ENCODE measurements around the gene ADGRB3. TPM values are rescaled to one million over a fixed set of nuclear protein-coding genes. Genes with fewer than 3 reads are reported as not detected.
"Not testable (repeated sequence)": the region's sequence is repeated elsewhere in the genome, so short reads cannot be mapped to it uniquely, and the experiment has no call there.

ADGRB3 gene
- total RNA-seq, 1 donor from 2014 or later, result 3.3 TPM

DNA sequence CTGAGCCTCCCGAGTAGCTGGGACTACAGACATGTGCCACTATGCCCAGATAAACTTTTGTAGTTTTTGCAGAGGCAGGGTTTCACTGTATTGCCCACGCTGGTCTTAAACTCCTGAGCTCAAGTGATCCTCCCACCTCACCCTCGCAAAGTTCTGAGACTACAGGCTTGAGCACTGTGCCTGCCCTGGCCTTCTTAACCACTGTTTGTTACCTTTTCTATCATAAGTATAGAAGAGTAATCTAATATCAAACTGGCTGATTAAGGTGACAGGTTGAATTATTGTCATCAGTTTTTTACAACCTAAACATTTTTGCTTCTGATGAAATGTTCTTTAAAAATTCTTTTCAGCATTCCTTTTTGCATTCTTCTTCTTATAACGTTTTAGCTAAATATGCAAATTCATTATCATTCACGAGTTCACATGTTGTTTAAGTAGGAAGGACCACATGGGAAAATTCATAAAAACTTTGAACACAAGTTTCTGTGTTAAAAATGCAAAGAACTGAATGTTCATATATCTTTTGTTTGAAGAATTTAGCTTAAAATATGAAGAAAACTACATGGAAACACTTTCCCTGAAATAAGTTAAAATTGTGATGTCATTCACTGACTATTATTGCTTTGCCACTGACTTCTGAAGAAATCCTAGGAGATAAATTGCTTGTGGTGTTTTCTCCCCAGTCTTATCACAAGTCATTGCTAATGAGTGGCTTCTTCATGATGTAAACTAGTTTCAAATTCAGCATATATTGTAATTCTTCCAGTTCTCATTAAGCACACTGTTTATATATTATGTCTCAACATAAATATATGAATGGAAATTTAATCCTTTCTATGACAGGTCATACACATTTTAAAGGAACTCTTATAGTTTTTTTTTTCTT, 106.7 kb downstream of the ADGRB3 start:
- no peak for DNase-seq

DNA sequence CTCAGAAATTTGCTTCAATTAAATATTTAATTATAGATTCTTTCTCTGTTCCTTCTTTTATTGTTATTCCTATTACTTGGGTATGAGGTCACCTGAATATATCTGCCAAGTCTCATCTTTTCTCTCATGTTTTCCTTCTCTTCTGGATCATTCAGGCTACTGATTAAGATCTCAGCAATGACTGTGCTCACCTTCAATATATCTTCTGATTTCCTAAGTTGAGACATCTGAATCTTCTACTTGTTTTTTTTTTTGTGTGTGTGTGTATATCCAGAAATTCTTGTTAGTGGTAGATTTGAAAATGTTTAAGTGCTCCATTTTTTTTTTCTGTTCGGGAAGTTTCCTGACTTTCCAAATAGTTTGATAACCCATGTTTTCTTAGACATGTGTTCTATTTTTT, 108.0 kb downstream of the ADGRB3 start:
- no peak for DNase-seq

DNA sequence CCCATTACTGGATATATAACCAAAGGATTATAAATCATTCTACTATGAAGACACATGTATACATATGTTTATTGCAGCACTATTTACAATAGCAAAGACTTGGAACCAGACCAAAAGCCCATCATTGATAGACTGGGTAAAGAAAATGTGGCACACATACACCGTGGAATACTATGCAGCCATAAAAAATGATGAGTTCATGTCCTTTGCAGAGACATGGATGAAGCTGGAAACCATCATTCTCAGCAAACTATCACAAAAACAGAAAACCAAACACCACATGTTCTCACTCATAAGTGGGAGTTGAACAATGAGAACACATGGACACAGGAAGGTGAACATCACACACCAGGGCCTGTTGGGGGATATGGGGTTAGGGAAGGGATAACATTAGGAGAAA, 109.3 kb downstream of the ADGRB3 start:
- not testable (repeated sequence) for DNase-seq

DNA sequence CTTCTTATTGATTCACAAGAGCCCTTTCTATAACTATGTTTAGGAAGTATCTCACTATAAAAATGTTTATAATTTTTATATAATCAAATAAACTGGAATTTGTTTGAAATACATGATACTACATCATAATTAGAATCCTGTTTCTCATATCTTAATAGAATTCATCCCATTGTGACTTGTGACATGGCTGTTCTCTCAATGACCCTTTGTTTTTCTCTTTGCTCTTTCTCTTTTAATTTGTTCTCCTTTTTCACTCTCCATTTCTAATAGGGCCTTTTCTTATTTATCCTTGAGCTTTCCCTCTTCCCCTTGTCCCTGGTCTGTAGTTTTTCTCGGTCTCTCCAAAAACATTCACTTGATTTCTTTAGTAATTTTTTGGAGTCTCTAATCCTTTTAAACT, 111.3 kb downstream of the ADGRB3 start:
- DNase-seq, result no peak

DNA sequence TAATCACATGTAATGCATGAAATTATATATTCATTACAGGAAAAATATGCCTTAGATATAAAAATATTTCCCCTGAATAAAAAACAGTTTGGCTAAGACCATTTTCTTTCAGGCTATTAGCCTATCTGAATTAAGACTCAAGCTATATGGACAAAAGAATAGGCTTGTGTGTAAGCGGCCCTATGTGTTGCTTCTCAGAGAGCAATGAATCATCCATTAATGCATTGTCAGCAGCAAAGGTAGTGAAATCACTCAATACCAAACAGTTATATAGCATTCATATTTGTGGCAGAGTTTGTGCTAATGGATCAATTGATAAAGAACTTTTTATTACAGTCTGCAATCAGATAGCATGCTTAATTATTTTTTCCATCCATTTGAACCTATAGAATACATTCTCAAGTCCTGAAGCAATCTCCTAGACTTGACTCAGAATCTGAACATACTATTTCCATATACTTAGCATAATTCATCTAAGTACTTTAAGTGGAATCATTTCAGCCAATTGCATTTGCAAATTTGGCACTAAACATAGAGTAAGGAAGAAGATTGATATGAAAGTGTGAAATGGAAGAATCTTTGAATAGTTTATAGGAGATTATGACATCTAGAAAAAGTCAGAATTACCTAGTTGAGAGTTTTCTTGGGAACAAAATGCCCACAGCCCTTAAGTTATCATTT, 112.2 kb downstream of the ADGRB3 start:
- no peak for DNase-seq

GRCh38 chr6:68747832-68748231, 112.8 kb downstream of the ADGRB3 start:
- not testable (repeated sequence) for DNase-seq

DNA sequence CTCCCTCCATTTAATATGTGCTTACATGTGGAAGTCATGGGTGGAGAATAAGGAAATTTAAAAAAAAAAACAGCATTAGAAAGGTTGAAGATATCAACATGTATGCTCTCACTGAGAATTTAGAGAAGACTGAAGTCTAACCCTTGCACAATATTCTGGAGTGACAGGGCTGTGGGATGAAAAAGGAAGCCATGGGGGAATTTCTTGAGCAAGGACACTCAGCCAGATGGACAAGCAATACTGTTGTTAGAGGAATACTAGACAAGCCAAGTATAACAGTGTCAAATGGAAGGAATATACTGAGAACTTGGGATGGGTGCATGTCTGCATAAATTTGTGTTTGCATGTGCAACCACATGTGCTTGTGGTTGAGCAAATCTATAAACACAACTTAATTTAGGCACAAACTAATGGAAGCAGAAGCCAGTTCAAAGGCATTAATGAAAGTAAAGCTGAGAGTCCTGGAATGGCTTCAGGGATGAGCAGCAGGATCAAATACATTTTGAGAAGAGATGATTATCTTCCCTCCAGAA, 119.7 kb downstream of the ADGRB3 start:
- peak; percentile 7 for DNase-seq

DNA sequence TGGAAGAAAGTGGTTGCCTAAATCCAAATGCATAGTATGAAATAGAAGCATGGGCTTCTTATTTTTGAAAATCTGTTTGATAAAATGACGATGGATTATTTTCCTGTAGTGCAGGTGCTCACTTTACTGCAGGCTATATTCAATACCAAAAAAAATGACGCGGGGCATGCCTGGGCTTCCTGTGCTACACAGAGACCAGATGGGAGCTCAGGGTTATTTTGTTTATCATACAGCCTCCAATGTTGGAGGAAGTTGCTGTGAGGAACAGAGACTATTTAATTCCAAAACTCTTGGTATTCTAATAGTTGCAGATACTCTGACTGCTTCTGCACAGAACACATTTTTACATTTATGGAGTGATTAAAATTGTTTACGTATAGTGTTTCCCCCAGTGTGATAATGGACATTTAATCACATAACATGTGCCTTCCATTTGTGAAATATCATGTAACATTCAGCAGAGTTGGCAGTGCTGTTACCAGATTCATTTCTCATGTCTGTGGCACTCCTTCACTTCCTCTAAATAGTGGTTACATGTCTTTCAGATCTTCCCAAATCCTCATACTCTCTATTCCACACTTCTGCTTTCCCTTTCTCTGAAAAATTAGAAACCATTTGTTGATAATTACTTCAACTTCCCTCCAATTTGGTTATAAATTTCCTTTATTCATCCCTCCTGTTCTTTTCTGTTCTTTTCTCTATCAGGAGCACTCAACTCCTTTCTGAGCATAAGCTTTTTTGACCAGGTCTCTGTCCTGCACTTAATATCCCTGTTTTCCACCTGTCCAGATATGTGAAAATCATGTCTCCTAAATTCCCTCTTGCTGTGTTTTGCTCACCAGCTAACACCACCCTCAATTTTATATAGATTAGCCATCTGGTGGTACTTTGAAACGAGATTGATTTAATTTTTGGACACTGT, 121.6 kb downstream of the ADGRB3 start:
- DNase-seq, result peak; percentile 28

- no peak for DNase-seq
These were observed 122.7 kb downstream of the ADGRB3 start for GRCh38 chr6:68757821-68758220.

- no peak for DNase-seq
These were observed 123.5 kb downstream of the ADGRB3 start for GRCh38 chr6:68758559-68758958.

GRCh38 chr6:68760485-68760884, 125.4 kb downstream of the ADGRB3 start:
- no peak for DNase-seq

- no peak for DNase-seq
These were observed 126.0 kb downstream of the ADGRB3 start for GRCh38 chr6:68760941-68761676.

DNA sequence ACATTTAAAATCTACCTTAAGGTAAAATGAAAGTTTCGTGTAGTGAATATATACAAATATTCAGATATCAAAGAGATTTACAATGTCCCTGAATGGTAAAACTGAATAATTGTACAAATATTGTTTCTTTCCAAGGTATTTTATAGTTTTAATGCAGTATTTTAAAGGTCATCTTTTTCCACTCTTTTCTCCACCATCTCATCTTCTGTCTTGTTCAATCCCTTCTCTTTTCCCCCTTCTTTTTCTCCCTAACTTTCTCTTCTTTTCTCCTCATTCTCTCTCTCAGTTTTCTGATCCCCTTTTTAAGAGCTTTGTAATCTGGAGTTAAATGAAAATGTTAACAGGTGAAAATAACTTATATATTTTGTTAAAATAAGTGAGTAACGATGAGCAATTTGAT, 126.9 kb downstream of the ADGRB3 start:
- DNase-seq, result no peak

- no peak for DNase-seq
These were observed 136.3 kb downstream of the ADGRB3 start for GRCh38 chr6:68771426-68771825.

GRCh38 chr6:68774843-68775242, 139.8 kb downstream of the ADGRB3 start:
- no peak for DNase-seq

DNA sequence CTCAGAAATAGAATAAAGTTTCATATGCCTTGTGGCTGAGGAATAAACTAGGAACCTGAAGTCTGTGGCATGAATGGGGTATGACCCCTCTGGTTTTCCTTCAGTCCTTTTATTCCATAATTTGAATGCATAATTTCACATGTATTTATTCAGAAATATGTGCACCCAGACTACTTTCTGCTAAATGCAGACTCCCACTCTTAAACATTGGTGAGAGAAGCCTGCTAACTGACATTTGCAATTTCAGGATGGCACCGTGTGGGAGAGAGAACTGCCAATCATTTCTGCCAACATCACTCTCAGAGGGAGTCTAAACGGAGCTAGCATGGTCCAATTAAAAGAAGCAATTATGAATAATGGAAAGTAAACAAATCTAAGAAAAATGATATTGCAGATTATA, 141.3 kb downstream of the ADGRB3 start:
- no peak for DNase-seq

DNA sequence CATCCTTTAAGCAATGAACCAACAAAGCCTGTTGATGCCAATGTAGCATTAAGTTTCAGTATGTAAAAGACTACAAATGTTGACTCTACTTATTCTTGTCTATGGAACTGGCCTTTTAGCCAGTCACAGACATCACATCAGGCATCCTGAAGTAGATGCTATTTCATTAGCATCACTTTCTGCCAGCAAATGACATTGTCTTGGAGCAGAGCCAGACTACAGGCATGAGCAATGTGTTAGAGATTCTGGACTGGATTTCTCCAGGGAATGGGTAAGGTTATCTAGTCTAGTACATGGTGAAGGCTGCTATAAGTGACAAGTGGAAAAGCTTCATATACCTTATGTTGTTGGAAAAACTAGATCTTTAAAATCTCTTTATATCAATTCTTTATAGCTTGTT, 142.9 kb downstream of the ADGRB3 start:
- peak; percentile 13 for DNase-seq

DNA sequence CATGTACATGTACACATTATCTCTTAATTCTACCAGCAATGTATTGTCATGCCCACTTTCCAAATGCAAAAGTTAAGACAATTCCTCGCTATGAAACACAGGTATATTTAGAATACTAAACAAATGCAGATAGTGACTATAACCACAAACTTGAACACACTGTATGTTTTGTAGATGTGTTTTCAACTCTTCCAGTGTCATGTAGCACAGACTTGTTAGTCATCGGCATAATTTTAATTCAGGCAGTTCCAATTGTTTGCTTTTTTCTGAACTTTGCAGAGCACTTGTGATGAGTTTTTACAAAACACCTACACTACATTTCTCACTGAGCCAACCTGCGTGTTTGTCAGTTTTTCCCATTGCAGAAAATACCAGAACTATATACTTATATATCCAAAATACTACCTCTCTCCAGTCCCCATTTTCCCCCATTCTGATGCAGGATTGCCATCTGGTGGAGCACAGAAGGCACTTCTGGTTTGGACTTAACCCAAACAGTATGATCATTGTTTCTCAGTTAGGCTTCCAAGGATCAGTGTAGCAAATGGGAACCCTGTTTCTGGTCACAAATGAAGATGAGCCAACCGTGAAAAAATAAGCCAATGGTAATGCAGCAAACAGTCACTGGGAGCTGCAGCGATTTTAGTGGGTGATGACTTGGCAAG, 143.4 kb downstream of the ADGRB3 start:
- peak; percentile 58 for DNase-seq

GRCh38 chr6:68779366-68779765, 144.3 kb downstream of the ADGRB3 start:
- DNase-seq, result no peak

DNA sequence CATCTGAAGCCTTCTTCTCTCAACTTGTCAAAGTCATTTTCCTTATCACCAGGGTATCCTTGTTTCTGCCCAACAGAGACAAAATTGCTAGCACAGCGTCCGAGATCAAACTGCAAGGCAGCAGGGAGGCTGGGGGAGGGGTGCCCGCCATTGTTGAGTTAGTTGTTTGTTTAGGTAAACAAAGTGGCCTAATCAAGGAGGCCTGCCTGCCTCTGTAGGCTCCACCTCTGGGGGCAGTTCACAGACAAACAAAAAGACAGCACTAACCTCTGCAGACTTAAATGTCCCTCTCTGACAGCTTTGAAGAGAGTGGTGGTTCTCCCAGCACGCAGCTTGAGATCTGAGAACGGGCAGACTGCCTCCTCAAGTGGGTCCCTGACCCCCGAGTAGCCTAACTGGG, 155.0 kb downstream of the ADGRB3 start:
- not testable (repeated sequence) for DNase-seq

- not testable (repeated sequence) for DNase-seq
These were observed 179.9 kb downstream of the ADGRB3 start for GRCh38 chr6:68814976-68815375.

Data from skin of body (tissue), 2 donors.